Spleen (tissue), 11 donors: ENCODE data around the gene TEX28. TPM values are rescaled to one million over a fixed set of nuclear protein-coding genes. Genes with fewer than 3 reads are reported as not detected.
A peak's percentile ranks its signal among the peaks of the same experiment; 100 is the strongest.

ENCODE experiments used
- DNase-seq: peaks from one replicate; pipeline ENCODE4 v3.0.0-alpha.2; 2020
- H3K27ac ChIP-seq, 8 donors: fragments of 200-600 bp; sonication (generic) in 7 of 8; 1 replicate in 4 of 8; 2 replicates in 4 of 8; pipeline versions ENCODE4 v1.5.0 to v1.8.0; 2016 to 2021; ENCODE audit warnings: inconsistent platforms in 4 of 8, mild to moderate bottlenecking in 4 of 8, moderate library complexity in 1 of 8
- H3K27me3 ChIP-seq, 7 donors: fragments of 200-600 bp; sonication (generic) in 6 of 7; replicated peaks in 1 of 7; 1 replicate in 4 of 7; 2 replicates in 3 of 7; pipeline versions ENCODE4 v1.5.0 to v1.8.0; 2016 to 2021; ENCODE audit warnings: inconsistent platforms in 3 of 7, mild to moderate bottlenecking in 1 of 7
- H3K36me3 ChIP-seq, 6 donors: fragments of 200-600 bp; sonication (generic) in 5 of 6; 1 replicate in 4 of 6; 2 replicates in 2 of 6; pipeline versions ENCODE4 v1.5.0 to v1.8.0; 2016 to 2021; ENCODE audit warnings: inconsistent platforms in 2 of 6
- H3K4me1 ChIP-seq, 6 donors: fragments of 200-600 bp; sonication (generic) in 5 of 6; 1 replicate in 3 of 6; 2 replicates in 3 of 6; pipeline versions ENCODE4 v1.5.0 to v1.8.0; 2016 to 2021; ENCODE audit warnings: inconsistent platforms in 3 of 6
- H3K4me3 ChIP-seq, 8 donors: fragments of 200-600 bp; sonication (generic) in 7 of 8; 1 replicate in 4 of 8; 2 replicates in 4 of 8; pipeline versions ENCODE4 v1.5.0 to v1.8.0; 2016 to 2021; ENCODE audit warnings: inconsistent platforms in 4 of 8, mild to moderate bottlenecking in 4 of 8, moderate library complexity in 2 of 8
- H3K9me3 ChIP-seq, 8 donors: fragments of 200-600 bp; sonication (generic) in 7 of 8; 1 replicate in 4 of 8; 2 replicates in 4 of 8; pipeline versions ENCODE4 v1.5.0 to v1.8.0; 2016 to 2021; ENCODE audit warnings: inconsistent platforms in 4 of 8
- CTCF ChIP-seq, 11 experiments: fragments of 200-600 bp in 7 of 11; fragments of 450-650 bp in 4 of 11; sonication (generic) in 4 of 11; IDR thresholded peaks in 8 of 11; conservative IDR thresholded peaks in 3 of 11; 1 replicate in 7 of 11; 2 replicates in 4 of 11; pipeline versions ENCODE4 v1.4.0 to v1.8.0; 2016 to 2021; ENCODE audit warnings: antibody characterized with exemption in 11 of 11, inconsistent platforms in 4 of 11, mild to moderate bottlenecking in 1 of 11
- POLR2A ChIP-seq, 3 donors: fragments of 450-650 bp; IDR thresholded peaks; one replicate each; pipeline ENCODE4 v1.5.1; 2017; ENCODE audit warnings: antibody characterized with exemption in 3 of 3, mild to moderate bottlenecking in 1 of 3
- POLR2AphosphoS5 ChIP-seq, 3 donors: sonication (generic); formaldehyde crosslinking; IDR thresholded peaks; one replicate each; pipeline ENCODE4 v1.5.1; 2017; ENCODE audit warnings: antibody characterized with exemption in 3 of 3
- WGBS, 5 donors: extraction: QIAGEN DNeasy Blood & Tissue Kit in 3 of 5; methylation state at CpG; one replicate each; pipeline versions ENCODE4 v1.1.5 to v1.1.7; 2013 to 2018; 5-methylcytosine and 5-hydroxymethylcytosine counted together
- intact Hi-C: fragments of 100-400 bp; cut with DNase I; formaldehyde crosslinking; loops from one replicate; pipeline ENCODE4 v1.15.0; 2023; ENCODE audit warnings: low total_unique reads
- polyA plus RNA-seq, 3 donors: library from polyadenylated mRNA; stranded (reverse); fragments of 200-250 nt; gene quantifications; one replicate each; pipeline ENCODE4 v1.2.1, GENCODE V29; 2013
- total RNA-seq, 7 donors: library from RNA; depleted of rRNA in 3 of 7; stranded (reverse); fragments of >200 nt in 3 of 7; fragmentation: NEBNext Ultra II Directional in 4 of 7; extraction: Animal tissue kit (Norgen Biotek cat#: 25700) in 4 of 7; gene quantifications; one replicate each; pipeline versions ENCODE4 v1.1.0 to v1.2.1, GENCODE V29; 2016 to 2021
- donor health status: healthy with polysubstance abuse.
- donor health status: DM: no; HTN: no; CAD: no; lungs with moderate emphysema.
- donor health status: DM: no; HTN: no; CAD: no.
- donor health status: Bipolar disorder and iron deficiency.
- donor health status: healthy.
- donor health status: DM: no; HTN: no; CAD: no.
- donor health status: DM: yes; HTN: yes; CAD: no.

TEX28 gene
- total and polyA plus RNA-seq, 10 donors, result not detected

GRCh38 chrX:154310616-154311536 lies 16.0 kb upstream of the TEX28 start:
- peak; percentile 64 for DNase-seq
- H3K36me3 ChIP-seq, result no peaks in the 10 kb centered on the region

GRCh38 chrX:154309041-154309775 lies 14.3 kb upstream of the TEX28 start:
- H3K36me3 ChIP-seq, result no peaks in the 10 kb centered on the region
- no peaks in the 10 kb centered on the region for H3K9me3 ChIP-seq
- TF ChIP-seq CTCF (IDR thresholded peaks at IDR 0.05 in 8 of 11, conservative IDR thresholded peaks at IDR 0.05 in 3 of 11) (no peak), POLR2AphosphoS5 (IDR thresholded peaks at IDR 0.05) (no peak), POLR2A (IDR thresholded peaks at IDR 0.05) (no peak)
- no peak overlapping the region for H3K4me3 ChIP-seq
- no peaks in the 10 kb centered on the region for H3K27me3 ChIP-seq
- peak overlapping the region in 1 of 8 donors; percentile 22 for H3K27ac ChIP-seq
- peak; percentile 62 for DNase-seq
- WGBS, 5 donors, result 81 to 97% (median 87%) methylated on average over 9 to 16 of the region's 16 CpGs
- intact Hi-C loops, result no loop called here
- peaks cover 0 to 43% (median 13%) of the 10 kb centered on the region in 6 donors for H3K4me1 ChIP-seq

More at GRCh38 chrX:154310616-154311536, 16.0 kb upstream of the TEX28 start:
- Histone ChIP-seq H3K4me1 (peaks cover 0 to 28% (median 13%) of the 10 kb centered on the region in 6 donors), H3K27me3 (no peaks in the 10 kb centered on the region), H3K4me3 (no peak overlapping the region), H3K27ac (peak overlapping the region in 3 of 8 donors; percentile 8 to 66 (median 18)), H3K9me3 (no peaks in the 10 kb centered on the region)
- 77 to 87% (median 86%) methylated on average over 17 to 19 of the region's 19 CpGs for WGBS, 5 donors
- intact Hi-C loops, result no loop called here
- TF ChIP-seq POLR2AphosphoS5 (IDR thresholded peaks at IDR 0.05) (no peak), POLR2A (IDR thresholded peaks at IDR 0.05) (no peak), CTCF (IDR thresholded peaks at IDR 0.05 in 8 of 11, conservative IDR thresholded peaks at IDR 0.05 in 3 of 11) (no peak)

- Histone ChIP-seq H3K27ac (peak overlapping the region in 3 of 8 donors; percentile 13 to 35 (median 22)), H3K27me3 (no peaks in the 10 kb centered on the region), H3K4me3 (no peak overlapping the region), H3K9me3 (no peaks in the 10 kb centered on the region), H3K4me1 (peaks cover 0 to 41% (median 13%) of the 10 kb centered on the region in 6 donors), H3K36me3 (no peaks in the 10 kb centered on the region)
- DNase-seq, result peak; percentile 87
- TF ChIP-seq CTCF (IDR thresholded peaks at IDR 0.05 in 8 of 11, conservative IDR thresholded peaks at IDR 0.05 in 3 of 11) (peak; percentile 71 to 91 (median 87)), POLR2AphosphoS5 (IDR thresholded peaks at IDR 0.05) (peak in 1 of 3 donors; percentile 13), POLR2A (IDR thresholded peaks at IDR 0.05) (no peak)
- intact Hi-C loops, result no loop called here
- 51 to 68% (median 53%) methylated on average over 6 to 9 of the region's 9 CpGs for WGBS, 5 donors
Measured at GRCh38 chrX:154308108-154308946, 13.4 kb upstream of the TEX28 start.
